Activated T-cell treated with anti-CD3 and anti-CD28 coated beads, Interleukin-2, amount 50 U/mL, for 24 hours (primary cell): ENCODE data around the gene YWHAQ.
"Not testable (repeated sequence)": the region's sequence is repeated elsewhere in the genome, so short reads cannot be mapped to it uniquely, and the experiment has no call there.

ENCODE experiments used
- DNase-seq: peaks from one replicate; pipeline ENCODE4 v3.0.0-alpha.2; 2020
- H3K27ac Mint-ChIP-seq: 2 replicates; pipeline ENCODE4 v1.8.0; 2020; ENCODE audit warnings: mild to moderate bottlenecking, mixed read lengths
- H3K27me3 Mint-ChIP-seq: 2 replicates; pipeline ENCODE4 v1.8.0; 2020; ENCODE audit warnings: mixed read lengths
- H3K36me3 Mint-ChIP-seq: 2 replicates; pipeline ENCODE4 v1.8.0; 2020; ENCODE audit warnings: low read depth, mixed read lengths
- H3K4me1 Mint-ChIP-seq: 2 replicates; pipeline ENCODE4 v1.8.0; 2020; ENCODE audit warnings: low read depth, mixed read lengths
- H3K4me3 Mint-ChIP-seq: 2 replicates; pipeline ENCODE4 v1.8.0; 2020; ENCODE audit warnings: mild to moderate bottlenecking, moderate library complexity, mixed read lengths
- H3K9me3 Mint-ChIP-seq: 2 replicates; pipeline ENCODE4 v1.8.0; 2020; ENCODE audit warnings: mixed read lengths

YWHAQ gene

GRCh38 chr2:9630117-9630735 is 571 bp downstream of the YWHAQ start:
- H3K4me3 Mint-ChIP-seq, result peak overlapping the region; percentile 98
- peak overlapping the region; percentile 97 for H3K27ac Mint-ChIP-seq
- H3K9me3 Mint-ChIP-seq, result no peaks in the 10 kb centered on the region
- peaks cover 51% of the 10 kb centered on the region for H3K4me1 Mint-ChIP-seq
- peaks cover 51% of the 10 kb centered on the region for H3K36me3 Mint-ChIP-seq
- peak; percentile 85 for DNase-seq
- no peaks in the 10 kb centered on the region for H3K27me3 Mint-ChIP-seq

- H3K4me1 Mint-ChIP-seq, result peaks cover 57% of the 10 kb centered on the region
- peak overlapping the region; percentile 97 for H3K27ac Mint-ChIP-seq
- H3K4me3 Mint-ChIP-seq, result peak overlapping the region; percentile 98
- H3K27me3 Mint-ChIP-seq, result no peaks in the 10 kb centered on the region
- peaks cover 57% of the 10 kb centered on the region for H3K36me3 Mint-ChIP-seq
- H3K9me3 Mint-ChIP-seq, result no peaks in the 10 kb centered on the region
- no peak for DNase-seq
Observed at GRCh38 chr2:9629222-9630116, 1.3 kb downstream of the YWHAQ start.

GRCh38 chr2:9627310-9627709 is 3.5 kb downstream of the YWHAQ start:
- H3K27me3 Mint-ChIP-seq, result no peaks in the 10 kb centered on the region
- H3K4me3 Mint-ChIP-seq, result peak overlapping the region; percentile 98
- H3K9me3 Mint-ChIP-seq, result no peaks in the 10 kb centered on the region
- H3K4me1 Mint-ChIP-seq, result peaks cover 78% of the 10 kb centered on the region
- no peak for DNase-seq
- peaks cover 79% of the 10 kb centered on the region for H3K36me3 Mint-ChIP-seq
- peak overlapping the region; percentile 97 for H3K27ac Mint-ChIP-seq

- Mint-ChIP-seq H3K4me1 (peaks cover 97% of the 10 kb centered on the region), H3K27me3 (no peaks in the 10 kb centered on the region), H3K9me3 (no peaks in the 10 kb centered on the region), H3K36me3 (peaks cover 98% of the 10 kb centered on the region), H3K4me3 (no peak overlapping the region), H3K27ac (peak overlapping the region; percentile 22)
- no peak for DNase-seq
Observed at GRCh38 chr2:9623151-9623550, 7.6 kb downstream of the YWHAQ start.

GRCh38 chr2:9621655-9622054 is 9.1 kb downstream of the YWHAQ start:
- DNase-seq, H3K4me3 Mint-ChIP-seq, H3K9me3 Mint-ChIP-seq, H3K27me3 Mint-ChIP-seq: not testable (repeated sequence)
- H3K36me3 Mint-ChIP-seq, result peaks cover 97% of the 10 kb centered on the region
- H3K27ac Mint-ChIP-seq, result peak overlapping the region; percentile 70
- peaks cover 94% of the 10 kb centered on the region for H3K4me1 Mint-ChIP-seq

GRCh38 chr2:9618410-9618809 is 12.4 kb downstream of the YWHAQ start:
- Mint-ChIP-seq H3K4me3 (peak overlapping the region; percentile 68), H3K27ac (peak overlapping the region; percentile 90), H3K9me3 (no peaks in the 10 kb centered on the region), H3K36me3 (peaks cover 92% of the 10 kb centered on the region), H3K4me1 (peaks cover 94% of the 10 kb centered on the region), H3K27me3 (no peaks in the 10 kb centered on the region)
- no peak for DNase-seq

GRCh38 chr2:9617749-9618148 is 13.0 kb downstream of the YWHAQ start:
- Mint-ChIP-seq H3K9me3 (no peaks in the 10 kb centered on the region), H3K4me3 (peak overlapping the region; percentile 9), H3K27me3 (no peaks in the 10 kb centered on the region), H3K27ac (peak overlapping the region; percentile 77), H3K36me3 (peaks cover 92% of the 10 kb centered on the region), H3K4me1 (peaks cover 94% of the 10 kb centered on the region)
- DNase-seq, result no peak

GRCh38 chr2:9617296-9617695 is 13.5 kb downstream of the YWHAQ start:
- no peak overlapping the region for H3K4me3 Mint-ChIP-seq
- H3K27ac Mint-ChIP-seq, result peak overlapping the region; percentile 77
- no peaks in the 10 kb centered on the region for H3K27me3 Mint-ChIP-seq
- peaks cover 92% of the 10 kb centered on the region for H3K36me3 Mint-ChIP-seq
- no peaks in the 10 kb centered on the region for H3K9me3 Mint-ChIP-seq
- DNase-seq, result no peak
- H3K4me1 Mint-ChIP-seq, result peaks cover 94% of the 10 kb centered on the region

GRCh38 chr2:9614562-9614961 is 16.2 kb downstream of the YWHAQ start:
- Mint-ChIP-seq H3K4me3 (no peak overlapping the region), H3K9me3 (no peaks in the 10 kb centered on the region), H3K27ac (peak overlapping the region; percentile 31), H3K4me1 (peaks cover 93% of the 10 kb centered on the region), H3K36me3 (peaks cover 89% of the 10 kb centered on the region), H3K27me3 (no peaks in the 10 kb centered on the region)
- no peak for DNase-seq

- Mint-ChIP-seq H3K36me3 (peaks cover 86% of the 10 kb centered on the region), H3K4me1 (peaks cover 92% of the 10 kb centered on the region), H3K9me3 (no peaks in the 10 kb centered on the region), H3K27ac (peak overlapping the region; percentile 1), H3K27me3 (no peaks in the 10 kb centered on the region), H3K4me3 (no peak overlapping the region)
- DNase-seq, result no peak
Observed at GRCh38 chr2:9613291-9613690, 17.5 kb downstream of the YWHAQ start.

- not testable (repeated sequence) for DNase-seq, H3K27me3 Mint-ChIP-seq, H3K9me3 Mint-ChIP-seq, H3K4me3 Mint-ChIP-seq
- Mint-ChIP-seq H3K36me3 (peaks cover 77% of the 10 kb centered on the region), H3K4me1 (peaks cover 91% of the 10 kb centered on the region), H3K27ac (peak overlapping the region; percentile 71)
Observed at GRCh38 chr2:9611549-9611912, 19.3 kb downstream of the YWHAQ start.

GRCh38 chr2:9610781-9611548 is 19.8 kb downstream of the YWHAQ start:
- no peaks in the 10 kb centered on the region for H3K27me3 Mint-ChIP-seq
- no peak overlapping the region for H3K4me3 Mint-ChIP-seq
- H3K9me3 Mint-ChIP-seq, result no peaks in the 10 kb centered on the region
- DNase-seq, result no peak
- H3K36me3 Mint-ChIP-seq, result peaks cover 76% of the 10 kb centered on the region
- peak overlapping the region; percentile 71 for H3K27ac Mint-ChIP-seq
- peaks cover 90% of the 10 kb centered on the region for H3K4me1 Mint-ChIP-seq

GRCh38 chr2:9608491-9608890 is 22.3 kb downstream of the YWHAQ start:
- Mint-ChIP-seq H3K36me3 (peaks cover 79% of the 10 kb centered on the region), H3K4me3 (peak overlapping the region; percentile 80), H3K4me1 (peaks cover 89% of the 10 kb centered on the region), H3K27ac (peak overlapping the region; percentile 98)
- H3K27me3 Mint-ChIP-seq, DNase-seq, H3K9me3 Mint-ChIP-seq: not testable (repeated sequence)

GRCh38 chr2:9602412-9602811 is 28.4 kb downstream of the YWHAQ start:
- Mint-ChIP-seq H3K27ac (peak overlapping the region; percentile 11), H3K4me3 (no peak overlapping the region), H3K27me3 (no peaks in the 10 kb centered on the region), H3K9me3 (peaks cover 10% of the 10 kb centered on the region), H3K36me3 (peaks cover 83% of the 10 kb centered on the region), H3K4me1 (peaks cover 72% of the 10 kb centered on the region)
- DNase-seq, result no peak
